Stimulated activated CD4-positive, alpha-beta T cell treated with anti-CD3 and anti-CD28 coated beads, Interleukin-1b, Interleukin-23, amount 100 ng/mL, for 24 hours (primary cell): ENCODE results near the gene STK39.
"Not testable (repeated sequence)": the region's sequence is repeated elsewhere in the genome, so short reads cannot be mapped to it uniquely, and the experiment has no call there.

Experiments used
- DNase-seq, 4 experiments: peaks; one replicate each; pipeline ENCODE4 v3.0.0-alpha.2; 2020; ENCODE audit warnings: low read depth in 4 of 4, low spot score in 1 of 4

Gene STK39

DNA sequence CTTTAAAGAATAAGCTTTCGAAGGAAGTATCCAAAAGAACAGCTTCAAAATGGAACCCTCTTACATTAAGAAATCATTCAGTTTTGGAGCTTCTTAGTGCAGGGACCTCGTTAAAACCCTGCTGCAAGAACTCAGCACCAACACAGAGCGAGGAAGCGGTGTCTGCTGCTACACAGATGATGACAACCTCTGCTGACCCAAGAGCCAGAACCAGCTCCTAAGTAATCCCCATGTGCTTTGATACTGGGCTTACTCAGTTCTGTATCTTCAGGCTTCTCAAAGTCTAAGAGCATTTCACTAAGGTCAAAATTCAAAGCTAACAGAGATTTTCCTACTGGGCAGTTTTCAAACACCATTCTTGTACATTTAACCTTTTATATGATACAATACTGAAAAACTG lies 194.6 kb downstream of the STK39 start:
- no peak for DNase-seq

DNA sequence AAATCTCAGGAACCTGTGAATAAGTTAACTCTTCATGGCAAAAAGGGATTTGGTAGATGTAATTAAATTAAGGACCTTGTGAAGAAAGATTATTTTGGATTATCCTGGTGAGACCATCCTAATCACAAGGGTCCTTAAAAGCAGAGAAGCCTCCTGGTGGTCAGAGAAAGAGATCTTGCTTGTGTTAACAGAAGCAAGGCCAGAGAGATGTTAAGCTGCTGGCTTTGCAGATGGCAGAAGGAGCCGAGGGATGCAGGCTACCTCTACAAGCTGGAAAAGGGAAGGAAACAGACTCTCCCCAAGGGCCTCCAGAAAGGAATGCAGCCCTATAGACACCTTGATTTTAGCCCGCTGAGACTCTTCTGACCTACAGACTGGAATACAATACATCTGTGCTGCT lies 197.0 kb downstream of the STK39 start:
- no peak for DNase-seq

DNA sequence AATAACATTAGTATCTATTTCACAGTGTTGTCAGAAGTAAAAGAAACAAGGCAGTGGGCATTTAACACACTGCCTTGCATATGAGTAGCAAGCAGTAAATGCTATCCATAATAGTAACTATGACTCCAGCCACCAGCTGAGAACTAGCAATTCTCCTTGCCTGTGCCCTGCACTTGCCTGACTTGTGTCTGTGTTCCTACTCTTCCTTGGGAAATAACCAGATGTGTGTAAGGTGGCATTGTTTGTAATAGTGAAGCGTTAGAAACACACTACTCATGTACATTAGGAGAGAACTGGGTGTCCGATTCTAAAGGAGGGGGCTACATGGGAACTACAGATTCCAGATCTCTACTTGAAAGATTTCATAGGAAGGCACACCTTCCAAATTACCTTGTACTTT lies 197.8 kb downstream of the STK39 start:
- DNase-seq = no peak

DNA sequence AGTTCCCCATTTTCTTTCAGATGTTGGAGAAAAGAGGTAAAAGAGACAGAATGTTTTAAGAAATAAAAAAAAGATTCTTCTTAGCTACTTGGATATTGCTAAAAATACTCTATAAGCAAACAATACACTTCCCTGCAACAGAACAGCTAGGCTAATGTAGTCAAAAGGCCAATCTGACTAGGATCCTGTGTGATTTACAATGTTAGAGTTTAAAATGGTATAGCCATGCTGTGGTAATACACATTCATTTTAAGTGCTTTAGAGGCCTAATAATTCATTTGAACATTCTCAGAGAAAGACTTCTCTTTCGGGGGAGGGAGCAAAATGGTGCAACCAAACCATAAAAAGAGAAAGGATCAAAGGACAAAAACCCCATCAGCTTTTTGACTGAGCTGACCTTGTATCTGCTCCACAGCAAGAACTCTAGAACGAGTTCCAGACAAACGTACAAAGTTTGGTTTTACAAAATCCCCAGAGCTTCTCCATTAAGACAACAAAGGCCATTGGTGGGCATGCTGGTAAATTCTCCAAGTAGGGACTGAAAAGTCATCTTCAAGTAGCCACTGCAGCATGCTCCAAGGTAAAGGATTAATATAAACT lies 200.2 kb downstream of the STK39 start:
- no peak for DNase-seq

DNA sequence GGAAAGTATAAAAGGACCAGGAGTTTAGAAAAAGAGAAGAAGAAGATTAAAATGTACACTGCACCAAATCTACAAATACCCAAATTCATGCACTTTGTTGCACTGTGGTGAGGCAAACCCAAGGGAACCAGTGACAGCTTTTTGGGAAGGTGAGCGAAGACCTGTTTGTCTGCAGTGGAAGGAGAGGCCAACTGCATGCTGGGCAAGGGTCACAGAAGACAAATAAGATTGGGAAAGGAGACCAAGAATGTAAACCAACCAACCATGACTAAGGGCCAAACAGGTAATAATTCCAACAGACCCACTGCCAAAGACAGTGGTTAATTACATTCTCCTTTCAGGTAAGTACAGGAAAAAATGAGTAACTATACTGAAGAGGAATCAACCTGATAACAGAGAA lies 202.8 kb downstream of the STK39 start:
- no peak for DNase-seq

DNA sequence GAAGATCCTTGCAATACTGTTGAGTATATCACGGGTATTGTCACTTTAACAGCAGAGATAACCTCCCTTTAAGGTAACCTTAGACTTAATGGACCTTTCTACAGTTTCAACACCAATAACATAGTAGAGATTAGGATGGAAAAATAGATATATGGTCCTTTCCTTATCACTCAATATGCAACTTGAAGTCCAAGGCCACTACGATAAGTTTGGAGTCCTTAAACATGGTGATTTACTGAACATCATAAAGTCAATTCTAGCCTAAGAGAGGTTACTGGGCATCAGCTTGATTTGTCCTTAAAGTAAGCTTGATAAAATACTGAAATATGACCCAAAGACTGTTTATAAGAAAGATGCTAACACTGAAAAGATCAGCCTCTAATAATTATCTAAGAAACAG lies 203.2 kb downstream of the STK39 start:
- DNase-seq = no peak

DNA sequence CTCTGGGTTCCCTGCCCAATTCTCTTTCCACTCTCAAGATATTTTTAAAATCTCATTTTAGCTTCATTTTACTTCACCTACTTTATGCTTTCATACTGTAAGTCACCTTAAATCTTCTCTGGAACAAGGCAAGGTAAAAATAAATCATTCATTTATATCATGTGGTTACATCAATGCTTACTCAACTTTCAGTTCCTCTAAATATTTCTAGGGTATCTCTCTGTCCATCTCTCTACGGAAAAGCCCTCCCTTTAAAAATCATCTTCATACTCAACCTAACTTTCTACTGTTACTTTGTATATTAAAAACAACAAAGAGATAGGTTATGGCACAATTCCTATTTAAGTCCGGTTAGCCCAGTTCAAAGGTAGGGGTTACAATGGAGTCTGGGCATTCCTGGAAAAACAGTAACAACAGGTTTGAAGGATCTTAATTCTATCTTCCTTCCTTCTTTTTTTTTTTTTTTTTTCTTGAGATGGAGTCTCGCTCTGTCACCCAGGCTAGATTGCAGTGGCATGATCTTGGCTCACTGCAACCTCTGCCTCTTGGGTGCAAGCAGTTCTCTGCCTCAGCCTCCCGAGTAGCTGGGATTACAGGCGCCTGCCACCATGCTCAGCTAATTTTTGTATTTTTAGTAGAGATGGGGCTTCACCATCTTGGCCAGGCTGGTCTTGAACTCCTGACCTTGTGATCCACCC lies 205.1 kb downstream of the STK39 start:
- not testable (repeated sequence) for DNase-seq

DNA sequence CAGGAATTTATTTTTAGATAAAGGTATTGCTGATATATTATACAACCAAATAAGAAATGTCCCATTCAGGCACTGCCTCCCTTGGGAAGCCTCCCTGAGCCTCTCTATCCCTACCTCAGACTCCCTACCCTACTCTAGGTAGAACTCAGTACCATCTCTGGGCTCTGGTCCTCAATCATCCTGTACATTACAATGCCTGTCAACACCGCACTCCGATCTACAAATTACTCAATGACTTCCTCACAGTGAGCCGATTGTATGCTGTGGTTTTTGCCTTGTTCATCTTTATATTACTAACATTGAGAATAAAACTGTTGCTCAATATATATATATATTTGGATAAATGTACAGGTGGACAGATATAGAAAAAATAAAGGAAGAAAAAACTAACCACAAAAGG lies 207.5 kb downstream of the STK39 start:
- DNase-seq = no peak

DNA sequence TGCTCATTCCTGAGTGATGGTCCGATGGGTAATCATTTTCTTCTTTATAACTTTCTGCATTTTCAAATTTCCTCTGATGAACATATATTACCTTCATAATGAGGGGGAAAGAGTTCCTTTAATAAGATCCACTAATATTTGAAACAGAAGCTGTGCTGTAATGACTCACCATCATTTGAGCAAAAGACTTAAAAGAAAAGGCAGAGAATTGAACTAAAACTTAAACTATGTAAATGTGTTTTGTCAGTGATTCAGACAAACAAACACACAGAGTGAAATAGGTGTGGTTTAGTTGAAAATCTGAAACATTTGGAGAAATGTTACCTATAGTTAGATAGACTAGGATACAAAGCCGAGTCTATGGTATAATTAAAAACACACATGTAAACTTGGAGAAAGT lies 209.6 kb downstream of the STK39 start:
- DNase-seq = no peak

DNA sequence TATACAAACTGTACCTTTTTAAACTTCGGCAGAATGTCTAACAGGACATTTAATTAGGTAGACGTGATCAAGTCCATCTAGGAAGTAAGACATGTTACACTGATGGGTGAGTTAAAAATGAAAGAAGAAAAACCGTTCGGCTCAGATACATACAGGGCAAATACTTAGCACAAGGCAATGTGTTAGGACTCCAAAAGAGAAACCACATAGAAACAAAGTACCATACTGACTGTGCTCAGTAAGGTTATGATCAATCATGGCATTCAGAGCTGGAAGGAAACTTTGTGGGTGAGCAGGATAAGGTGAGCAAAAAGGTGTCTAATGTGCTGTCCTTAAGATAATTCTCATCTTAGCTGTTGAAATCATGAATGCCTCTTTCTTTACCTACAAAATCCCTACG lies 211.9 kb downstream of the STK39 start:
- no peak for DNase-seq

DNA sequence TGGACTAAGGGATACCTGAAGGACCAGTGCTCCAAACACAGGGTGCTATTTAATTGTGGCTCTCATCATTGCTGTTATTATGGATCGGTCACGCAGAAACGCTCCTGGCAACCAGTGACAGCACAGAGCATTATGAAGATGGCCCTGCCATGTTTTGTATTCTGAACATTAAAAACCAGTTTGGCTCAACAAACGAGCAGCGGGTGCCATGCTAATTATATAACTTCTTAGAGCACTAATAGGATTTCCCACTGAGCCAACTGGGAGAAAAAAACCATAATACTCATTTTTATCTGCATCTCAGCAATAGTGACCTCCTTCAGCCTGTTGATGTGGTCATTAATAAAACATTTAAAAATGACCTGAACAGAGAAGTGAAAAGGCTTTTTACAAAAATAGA lies 212.8 kb downstream of the STK39 start:
- no peak for DNase-seq

DNA sequence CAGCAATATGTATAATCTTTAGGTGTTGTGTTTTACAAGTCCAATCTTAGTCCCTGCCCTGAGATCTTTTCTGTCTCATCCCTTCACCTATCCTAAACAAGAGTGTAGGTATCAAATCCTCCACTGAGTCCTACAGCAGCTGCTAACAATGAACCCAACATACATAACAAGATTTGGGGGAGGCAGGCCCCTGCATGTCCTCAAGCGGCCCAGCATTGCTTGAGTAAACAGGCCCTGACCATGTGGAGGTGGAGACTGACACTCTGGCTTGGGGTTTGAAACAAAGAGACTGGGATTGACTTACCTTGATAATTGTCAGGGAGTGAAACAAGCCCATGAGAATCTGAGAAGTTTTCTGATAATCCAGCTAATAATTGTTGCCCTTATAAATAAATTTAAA lies 213.4 kb downstream of the STK39 start:
- no peak for DNase-seq

DNA sequence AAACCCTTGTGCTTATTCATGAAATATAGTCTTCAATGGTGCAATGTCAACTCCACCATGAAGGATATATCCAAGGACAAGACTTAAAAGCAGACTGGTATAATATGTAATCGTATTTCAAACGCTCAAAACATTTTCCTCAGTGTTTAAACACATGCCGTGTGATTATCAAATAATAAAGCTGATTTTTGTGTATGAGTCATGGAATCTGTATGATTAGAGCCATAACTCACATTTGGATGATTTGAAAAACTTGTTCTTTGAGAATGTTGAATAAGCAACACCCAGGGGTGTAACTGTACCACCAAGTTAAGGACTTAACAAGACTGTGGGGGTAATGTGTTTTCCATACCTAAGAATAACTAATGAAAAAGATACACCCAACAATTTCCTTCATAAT lies 215.3 kb downstream of the STK39 start:
- DNase-seq = no peak

DNA sequence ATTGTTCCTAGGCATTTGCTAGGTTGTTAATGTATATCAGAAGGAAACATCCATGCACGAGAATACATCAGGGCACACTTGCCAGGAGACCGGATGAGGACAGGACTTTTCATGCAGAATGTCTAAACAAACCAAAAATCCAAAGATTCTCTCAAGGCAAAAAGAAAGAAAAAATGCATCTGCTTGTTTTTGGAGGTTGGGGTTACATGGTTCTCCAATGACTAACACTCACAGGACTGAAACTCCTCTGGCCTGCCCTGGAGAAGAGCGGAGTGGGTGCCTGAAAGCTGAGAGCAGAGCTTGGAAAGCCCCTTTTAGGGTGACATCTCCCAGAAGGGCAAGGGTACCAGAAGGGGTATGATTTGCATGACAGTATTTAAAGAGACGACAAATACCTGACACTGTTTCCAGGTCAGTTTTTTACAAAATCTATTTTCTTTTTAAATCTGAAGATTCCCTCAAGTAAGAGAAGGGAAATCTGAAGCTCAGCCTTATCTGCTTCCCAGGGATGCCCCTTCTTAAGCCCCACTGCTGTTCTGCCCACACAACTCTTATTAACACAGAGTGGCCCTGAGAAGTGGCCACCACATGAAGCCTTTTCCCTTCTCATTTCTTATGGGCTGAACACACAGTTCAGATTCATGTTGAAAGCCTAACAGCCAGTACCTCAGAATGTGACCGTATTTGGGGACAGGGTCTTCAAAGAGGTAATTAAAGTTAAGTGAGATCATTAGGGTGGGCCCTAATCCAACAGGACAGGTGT lies 216.4 kb downstream of the STK39 start:
- no peak for DNase-seq

DNA sequence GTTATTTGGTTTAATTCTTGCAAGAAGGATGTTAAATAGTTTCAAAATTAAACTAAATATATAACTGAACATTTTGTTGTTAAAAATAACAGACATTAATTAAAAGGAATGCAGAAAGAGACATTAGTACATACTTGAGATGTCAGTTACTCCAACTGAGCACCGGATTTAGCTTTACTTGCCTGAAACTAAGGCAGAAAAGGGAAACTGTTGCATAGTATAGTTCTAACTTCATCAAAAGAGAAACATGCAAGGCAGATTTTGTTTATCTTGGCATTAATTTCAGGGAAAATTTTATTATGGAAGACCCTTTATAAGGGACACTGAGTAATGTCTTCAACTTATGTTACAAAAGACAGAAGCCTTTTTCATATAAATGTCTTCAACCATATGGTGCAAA lies 218.3 kb downstream of the STK39 start:
- DNase-seq = no peak

DNA sequence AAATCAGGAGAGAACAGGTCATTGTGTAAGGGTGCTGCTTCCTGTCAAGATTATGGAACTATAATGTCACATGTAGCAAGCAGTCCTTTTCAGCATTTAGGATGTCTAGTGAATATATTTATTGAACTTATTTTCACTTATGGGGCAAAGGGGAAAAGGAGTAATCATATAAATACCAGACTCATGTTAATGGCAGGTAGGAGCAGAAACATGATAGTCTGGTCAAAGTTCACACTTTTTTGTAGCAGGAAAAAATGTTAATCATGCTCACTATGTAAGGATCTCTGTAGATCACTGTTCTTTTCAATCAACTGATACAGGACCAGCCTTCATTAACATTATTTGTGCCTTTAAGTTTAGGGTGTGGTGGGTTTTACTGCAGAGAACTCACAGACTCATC lies 219.0 kb downstream of the STK39 start:
- no peak for DNase-seq

DNA sequence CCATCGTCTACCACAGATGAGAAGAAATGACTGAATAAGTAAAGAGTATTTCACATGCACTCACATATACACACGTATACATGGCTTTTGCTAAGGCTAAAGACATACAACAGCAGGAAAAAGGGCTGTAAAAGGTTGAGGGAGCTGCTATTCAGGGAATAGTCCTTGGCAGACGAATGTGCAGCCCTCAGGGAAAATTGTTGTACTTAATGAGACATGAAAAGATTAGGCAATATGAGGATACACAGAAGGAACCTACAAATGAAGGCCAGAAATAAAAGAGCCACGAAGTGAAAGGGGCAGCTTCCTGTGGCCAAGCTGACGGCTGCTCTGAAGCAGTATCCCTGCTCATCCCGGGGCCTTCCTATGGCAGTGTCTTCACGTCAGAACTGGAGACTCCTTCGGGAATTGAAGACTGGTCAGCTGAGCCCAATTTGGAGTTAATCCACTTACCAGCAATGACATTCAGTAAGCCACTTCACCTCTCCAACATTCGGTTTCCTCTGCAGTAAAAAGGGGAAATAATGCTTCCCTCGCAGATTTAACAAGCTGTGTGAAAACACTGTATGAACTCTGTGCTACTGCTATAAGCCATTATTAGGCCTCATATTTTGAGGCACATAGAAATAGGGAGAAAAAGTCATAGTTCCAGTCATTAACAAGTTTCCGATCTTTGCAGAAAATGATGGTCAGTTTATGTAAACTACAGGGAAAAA lies 221.8 kb downstream of the STK39 start:
- DNase-seq = no peak

DNA sequence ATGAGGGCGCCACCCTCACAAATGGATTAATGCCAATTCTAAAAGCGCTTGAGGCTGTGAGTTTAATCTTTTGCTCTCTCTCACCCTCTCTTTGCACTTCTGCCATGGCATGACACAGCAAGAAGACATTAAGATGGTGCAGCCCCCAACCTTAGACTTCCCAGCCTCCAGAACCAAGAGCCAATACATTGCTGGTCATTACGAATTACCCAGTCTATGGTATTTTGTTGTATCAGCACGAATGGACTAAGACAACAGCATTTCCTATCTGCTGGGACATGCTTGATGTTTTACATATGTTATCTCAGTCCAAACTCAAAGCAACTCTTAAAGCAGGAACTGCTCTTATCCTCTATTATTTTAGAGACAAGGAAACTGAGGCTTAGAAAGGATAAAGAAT lies 222.9 kb downstream of the STK39 start:
- no peak for DNase-seq

DNA sequence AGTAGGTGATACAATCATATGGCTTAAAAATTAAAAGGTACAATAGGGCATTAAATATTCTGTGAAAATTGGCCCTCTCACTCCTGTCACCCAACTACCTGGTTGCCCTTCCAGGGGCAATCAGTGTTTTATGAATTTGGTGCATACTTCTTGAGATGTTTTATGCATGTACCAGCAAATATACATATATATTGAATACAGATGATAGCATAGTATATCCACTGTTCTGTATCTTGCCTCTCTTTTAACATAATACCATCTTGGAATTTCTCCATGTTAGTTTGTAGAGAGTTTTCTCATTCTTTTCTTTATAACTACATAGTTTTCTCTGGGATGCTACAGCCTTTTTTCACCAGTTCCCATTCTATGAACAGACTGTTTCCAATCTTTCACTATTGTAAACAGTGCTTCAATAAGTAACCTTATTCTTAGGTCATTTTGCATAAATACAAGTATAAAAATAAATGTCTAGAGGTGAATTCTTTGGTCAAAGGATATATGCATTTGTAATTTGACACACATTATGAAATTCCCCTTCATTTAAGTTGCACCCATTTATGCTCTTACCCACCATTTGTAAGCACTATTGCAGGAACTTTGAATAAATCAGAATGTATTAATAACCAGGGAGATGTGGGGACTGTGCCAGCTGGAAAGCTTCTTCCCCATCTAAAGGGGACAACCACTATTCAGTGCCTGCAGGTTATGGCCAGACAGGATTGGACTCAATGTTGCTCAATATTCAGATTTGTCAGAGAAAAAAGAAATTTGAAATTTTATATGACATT lies 225.4 kb downstream of the STK39 start:
- DNase-seq = no peak

DNA sequence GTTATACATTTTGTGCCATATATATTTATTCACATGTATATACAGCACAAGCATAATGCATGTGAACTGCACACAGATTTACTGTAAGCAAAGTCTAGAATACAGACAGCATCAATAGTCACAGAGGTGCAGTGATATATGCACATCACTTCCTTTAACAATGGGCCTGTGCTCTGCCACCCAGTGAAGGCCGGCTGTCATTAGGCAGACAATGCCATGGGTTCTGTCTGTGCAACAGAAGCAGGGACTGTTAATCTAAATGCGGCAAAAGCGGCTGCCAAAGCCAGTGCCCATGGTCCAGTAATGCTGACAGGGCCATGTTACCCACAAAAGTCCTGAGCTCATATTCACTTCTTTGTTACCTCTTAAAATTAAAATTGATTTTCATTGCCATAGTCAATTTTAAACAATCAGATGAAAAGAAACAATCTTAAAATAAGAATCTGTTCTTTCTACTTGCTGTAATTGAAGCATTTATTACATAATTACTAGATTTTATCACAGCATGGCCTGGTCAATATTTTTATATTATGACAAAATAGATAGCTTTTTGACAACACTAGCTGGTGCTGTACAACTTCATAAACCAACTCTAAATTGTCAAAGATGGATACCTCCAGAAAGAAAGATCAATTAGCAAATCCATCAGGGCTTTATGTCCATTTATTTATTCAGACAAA lies 232.0 kb downstream of the STK39 start:
- no peak for DNase-seq

DNA sequence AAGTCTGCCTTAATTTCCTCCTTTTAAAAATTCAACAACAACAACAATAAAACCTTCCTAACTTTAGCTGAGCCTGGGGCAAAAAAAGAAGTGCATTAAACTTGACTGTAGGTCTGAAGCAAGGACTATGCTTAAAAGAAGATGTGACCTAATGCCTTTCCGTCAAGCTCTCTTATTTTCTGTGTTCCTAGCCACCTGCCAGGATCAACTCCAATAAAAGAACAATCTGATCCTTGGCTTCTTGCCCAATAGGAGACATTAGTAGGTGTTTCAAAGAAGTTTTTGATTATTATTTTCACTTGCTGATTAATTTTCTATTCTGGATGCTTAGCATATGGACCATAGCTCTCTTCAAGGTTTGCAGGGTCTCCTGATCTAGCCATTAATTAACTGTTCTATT lies 237.5 kb downstream of the STK39 start:
- DNase-seq = no peak
